Epithelial cell of prostate (primary cell): ENCODE results near the gene MSLN.
"Not testable (repeated sequence)": the region's sequence is repeated elsewhere in the genome, so short reads cannot be mapped to it uniquely, and the experiment has no call there.

Experiments used
- DNase-seq: peaks from one replicate; pipeline ENCODE4 v3.0.0-alpha.2; 2011; ENCODE audit warnings: low read depth, low spot score
- H3K27ac ChIP-seq: fragments of 450-650 bp; 2 replicates; pipeline ENCODE4 v1.5.1; 2017; ENCODE audit warnings: mild to moderate bottlenecking

The MSLN gene

GRCh38 chr16:754121-754607, 6.4 kb upstream of the MSLN start:
- not testable (repeated sequence) for DNase-seq, H3K27ac ChIP-seq

- H3K27ac ChIP-seq: no peak overlapping the region
- no peak for DNase-seq
These were observed 5.9 kb upstream of the MSLN start for GRCh38 chr16:754656-755055.

GRCh38 chr16:756428-756827, 4.1 kb upstream of the MSLN start:
- no peak overlapping the region for H3K27ac ChIP-seq
- DNase-seq: no peak

- peak overlapping the region; percentile 27 for H3K27ac ChIP-seq
These were observed 1.2 kb upstream of the MSLN start for GRCh38 chr16:759110-759910.

GRCh38 chr16:760065-760464, 469 bp upstream of the MSLN start:
- DNase-seq: no peak
- peak overlapping the region; percentile 27 for H3K27ac ChIP-seq

More at GRCh38 chr16:759110-759910, 1.2 kb upstream of the MSLN start:
- DNase-seq: no peak

- DNase-seq: no peak
These were observed 1.3 kb downstream of the MSLN start for GRCh38 chr16:761625-762513.

GRCh38 chr16:762595-763268, 2.2 kb downstream of the MSLN start:
- no peak overlapping the region for H3K27ac ChIP-seq
- DNase-seq: no peak

More at GRCh38 chr16:761625-762513, 1.3 kb downstream of the MSLN start:
- no peak overlapping the region for H3K27ac ChIP-seq

- DNase-seq: no peak
- no peak overlapping the region for H3K27ac ChIP-seq
These were observed 3.0 kb downstream of the MSLN start for GRCh38 chr16:763369-764183.

- no peak for DNase-seq
- H3K27ac ChIP-seq: no peak overlapping the region
These were observed 3.7 kb downstream of the MSLN start for GRCh38 chr16:764184-764750.

- no peak for DNase-seq
- H3K27ac ChIP-seq: no peak overlapping the region
These were observed 4.4 kb downstream of the MSLN start for GRCh38 chr16:764848-765487.

- no peak overlapping the region for H3K27ac ChIP-seq
- DNase-seq: no peak
These were observed 4.9 kb downstream of the MSLN start for GRCh38 chr16:765488-765865.

- H3K27ac ChIP-seq: no peak overlapping the region
- no peak for DNase-seq
These were observed 5.7 kb downstream of the MSLN start for GRCh38 chr16:766008-766819.

- no peak for DNase-seq
- H3K27ac ChIP-seq: no peak overlapping the region
These were observed 6.5 kb downstream of the MSLN start for GRCh38 chr16:766820-767640.

- no peak overlapping the region for H3K27ac ChIP-seq
- DNase-seq: no peak
These were observed 7.3 kb downstream of the MSLN start for GRCh38 chr16:767743-768235.

- H3K27ac ChIP-seq: no peak overlapping the region
- DNase-seq: no peak
These were observed 7.9 kb downstream of the MSLN start for GRCh38 chr16:768428-768827.

- DNase-seq: no peak
- no peak overlapping the region for H3K27ac ChIP-seq
These were observed 8.8 kb downstream of the MSLN start for GRCh38 chr16:769184-769784.

GRCh38 chr16:769934-770333, 9.4 kb downstream of the MSLN start:
- no peak for DNase-seq
- no peak overlapping the region for H3K27ac ChIP-seq
